ENCODE data around the gene ALOXE3. TPM values are rescaled to one million over a fixed set of nuclear protein-coding genes. Genes with fewer than 3 reads are reported as not detected.

The ALOXE3 gene
- total RNA-seq, 4 donors from 2014 or later, result not detected

DNA sequence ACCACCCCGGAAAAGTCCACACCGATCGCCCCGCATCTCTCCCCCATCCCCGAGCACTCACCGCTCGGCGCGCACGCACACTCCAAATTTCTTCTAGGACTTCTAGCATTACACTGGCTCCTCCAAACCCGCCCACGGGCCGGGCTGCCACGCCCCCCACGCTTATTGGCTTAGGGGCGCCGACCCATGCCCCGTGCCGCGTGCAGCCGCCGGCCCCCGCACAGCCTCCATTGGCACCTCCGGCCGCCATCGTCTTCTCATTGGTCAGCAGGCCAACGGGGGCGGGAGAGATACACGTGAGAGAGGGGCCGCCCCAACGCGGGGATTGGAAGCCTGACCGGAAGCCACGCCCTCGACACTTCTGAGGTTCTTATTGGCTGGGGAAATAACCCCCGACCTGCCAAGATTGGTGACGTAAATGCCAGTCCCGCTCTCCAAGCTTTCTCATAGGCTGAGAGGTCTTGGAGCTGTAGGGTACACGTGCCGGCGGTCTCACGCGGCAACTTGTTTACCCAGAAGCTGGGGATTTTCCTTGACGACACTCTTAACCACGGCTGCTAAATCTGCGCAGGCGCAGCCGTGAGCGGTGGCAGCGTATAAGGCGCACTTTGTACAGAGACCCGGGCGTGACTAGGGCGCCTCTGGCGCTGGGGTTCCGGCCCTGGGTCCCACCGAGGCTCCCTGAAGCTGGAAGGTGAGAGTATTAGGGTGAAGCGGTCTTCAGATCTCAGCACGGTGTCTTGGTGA lies 38.1 kb upstream of the ALOXE3 start:
- Histone ChIP-seq H3K4me3 (peak overlapping the region; percentile 72 to 93 (median 84)), H3K36me3 (peaks cover 9 to 28% (median 23%) of the 10 kb centered on the region in 4 donors), H3K4me1 (peaks cover 42 to 63% (median 63%) of the 10 kb centered on the region in 4 donors), H3K27ac (replicated peaks in 1 of 4) (peak overlapping the region; percentile 100), H3K27me3 (no peaks in the 10 kb centered on the region), H3K9me3 (no peaks in the 10 kb centered on the region)
- TF ChIP-seq, protein P1, sequence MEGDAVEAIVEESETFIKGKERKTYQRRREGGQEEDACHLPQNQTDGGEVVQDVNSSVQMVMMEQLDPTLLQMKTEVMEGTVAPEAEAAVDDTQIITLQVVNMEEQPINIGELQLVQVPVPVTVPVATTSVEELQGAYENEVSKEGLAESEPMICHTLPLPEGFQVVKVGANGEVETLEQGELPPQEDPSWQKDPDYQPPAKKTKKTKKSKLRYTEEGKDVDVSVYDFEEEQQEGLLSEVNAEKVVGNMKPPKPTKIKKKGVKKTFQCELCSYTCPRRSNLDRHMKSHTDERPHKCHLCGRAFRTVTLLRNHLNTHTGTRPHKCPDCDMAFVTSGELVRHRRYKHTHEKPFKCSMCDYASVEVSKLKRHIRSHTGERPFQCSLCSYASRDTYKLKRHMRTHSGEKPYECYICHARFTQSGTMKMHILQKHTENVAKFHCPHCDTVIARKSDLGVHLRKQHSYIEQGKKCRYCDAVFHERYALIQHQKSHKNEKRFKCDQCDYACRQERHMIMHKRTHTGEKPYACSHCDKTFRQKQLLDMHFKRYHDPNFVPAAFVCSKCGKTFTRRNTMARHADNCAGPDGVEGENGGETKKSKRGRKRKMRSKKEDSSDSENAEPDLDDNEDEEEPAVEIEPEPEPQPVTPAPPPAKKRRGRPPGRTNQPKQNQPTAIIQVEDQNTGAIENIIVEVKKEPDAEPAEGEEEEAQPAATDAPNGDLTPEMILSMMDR (IDR thresholded peaks at IDR 0.05), result no peak
- peak in 1 of 2 donors; percentile 100 for TF ChIP-seq POLR2AphosphoS5 (IDR thresholded peaks at IDR 0.05)
- TF ChIP-seq EP300 (IDR thresholded peaks at IDR 0.05), result peak; percentile 2
- peak; percentile 100 for TF ChIP-seq POLR2A (IDR thresholded peaks at IDR 0.05; ENCODE audit: low read depth)
- under 1% methylated on average over 58 of the region's 59 CpGs for WGBS
- intact Hi-C loops (cut with DNase I), result no loop called here
- peak; percentile 100 for DNase-seq (ENCODE audit: extremely low spot score)

- Histone ChIP-seq H3K4me3 (peak overlapping the region; percentile 72 to 93 (median 84)), H3K27ac (replicated peaks in 1 of 4) (peak overlapping the region; percentile 94 to 100 (median 100)), H3K36me3 (peaks cover 4 to 23% (median 18%) of the 10 kb centered on the region in 4 donors), H3K27me3 (no peaks in the 10 kb centered on the region), H3K9me3 (no peaks in the 10 kb centered on the region), H3K4me1 (peaks cover 37 to 60% (median 59%) of the 10 kb centered on the region in 4 donors)
- intact Hi-C loops (cut with DNase I), result no loop called here
- no peak for DNase-seq (ENCODE audit: extremely low spot score)
- 0% methylated on average over 11 of the region's 11 CpGs for WGBS
- TF ChIP-seq EP300 (IDR thresholded peaks at IDR 0.05), result no peak
- TF ChIP-seq POLR2A (IDR thresholded peaks at IDR 0.05; ENCODE audit: low read depth), result no peak
- TF ChIP-seq POLR2AphosphoS5 (IDR thresholded peaks at IDR 0.05), result no peak
- TF ChIP-seq, protein P1 (IDR thresholded peaks at IDR 0.05), result no peak
Measured at GRCh38 chr17:8155996-8156245, 37.6 kb upstream of the ALOXE3 start.

- WGBS, result 10% methylated on average over 13 of the region's 14 CpGs
- Histone ChIP-seq H3K36me3 (peaks cover 3 to 23% (median 18%) of the 10 kb centered on the region in 4 donors), H3K9me3 (no peaks in the 10 kb centered on the region), H3K27ac (replicated peaks in 1 of 4) (peak overlapping the region; percentile 94 to 100 (median 100)), H3K4me3 (peak overlapping the region; percentile 72 to 93 (median 84)), H3K4me1 (peaks cover 38 to 60% (median 59%) of the 10 kb centered on the region in 4 donors), H3K27me3 (no peaks in the 10 kb centered on the region)
- DNase-seq (ENCODE audit: extremely low spot score), result no peak
- TF ChIP-seq EP300 (IDR thresholded peaks at IDR 0.05), result no peak
- intact Hi-C loops (cut with DNase I), result no loop called here
Measured at GRCh38 chr17:8155231-8155995, 37.1 kb upstream of the ALOXE3 start.

DNA sequence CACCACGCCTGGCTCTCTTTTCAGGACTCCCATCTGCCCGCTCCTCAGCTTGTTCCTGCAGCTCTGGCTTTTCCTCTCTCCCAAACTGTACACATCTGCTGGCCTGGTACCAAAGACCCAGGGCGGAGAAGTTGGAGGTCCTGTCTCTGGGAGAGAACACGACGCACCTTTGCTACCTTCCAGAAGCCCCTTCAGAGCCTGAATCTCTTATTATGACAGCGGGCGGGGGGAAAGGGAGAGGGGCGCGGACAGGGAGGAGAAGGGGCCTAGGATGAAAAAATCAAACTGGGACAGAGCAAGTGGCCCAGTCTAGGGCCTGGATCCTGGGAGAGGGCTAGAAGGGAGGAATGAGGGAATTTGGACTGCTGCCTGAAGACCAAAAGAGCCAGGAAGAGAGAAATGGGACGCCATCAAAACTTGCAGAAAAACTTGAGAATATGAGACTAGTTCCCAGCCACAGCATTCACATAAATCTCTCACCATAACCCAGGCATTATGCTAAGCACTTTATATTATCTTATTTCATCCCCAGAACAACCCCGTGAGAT lies 36.4 kb upstream of the ALOXE3 start:
- Histone ChIP-seq H3K36me3 (peaks cover 10 to 25% (median 20%) of the 10 kb centered on the region in 4 donors), H3K4me3 (peak overlapping the region; percentile 72 to 93 (median 84)), H3K27ac (replicated peaks in 1 of 4) (peak overlapping the region; percentile 94 to 100 (median 100)), H3K9me3 (no peaks in the 10 kb centered on the region), H3K27me3 (no peaks in the 10 kb centered on the region), H3K4me1 (peaks cover 45 to 60% (median 59%) of the 10 kb centered on the region in 4 donors)
- WGBS, result 10% methylated on average over 11 of the region's 11 CpGs
- peak; percentile 34 for TF ChIP-seq POLR2A (IDR thresholded peaks at IDR 0.05; ENCODE audit: low read depth)
- TF ChIP-seq POLR2AphosphoS5 (IDR thresholded peaks at IDR 0.05), result no peak
- intact Hi-C loops (cut with DNase I), result loop anchor here (5.0 kb wide), 1 partner anchor 312 kb away; no protein-coding TSS in a partner anchor
- DNase-seq (ENCODE audit: extremely low spot score), result no peak

- Histone ChIP-seq H3K36me3 (peaks cover 16 to 25% (median 21%) of the 10 kb centered on the region in 4 donors), H3K27me3 (no peaks in the 10 kb centered on the region), H3K9me3 (no peaks in the 10 kb centered on the region), H3K27ac (replicated peaks in 1 of 4) (peak overlapping the region; percentile 94 to 100 (median 100)), H3K4me3 (peak overlapping the region; percentile 72 to 93 (median 84)), H3K4me1 (peaks cover 50 to 60% (median 59%) of the 10 kb centered on the region in 4 donors)
- TF ChIP-seq EP300 (IDR thresholded peaks at IDR 0.05), result peak; percentile 99
- TF ChIP-seq POLR2AphosphoS5 (IDR thresholded peaks at IDR 0.05), result peak in 1 of 2 donors; percentile 100
- TF ChIP-seq, protein P1 (IDR thresholded peaks at IDR 0.05), result no peak
- TF ChIP-seq POLR2A (IDR thresholded peaks at IDR 0.05; ENCODE audit: low read depth), result peak; percentile 75
- WGBS, result under 1% methylated on average over 8 of the region's 22 CpGs
- peak; percentile 100 for DNase-seq (ENCODE audit: extremely low spot score)
- intact Hi-C loops (cut with DNase I), result loop anchor here (5.0 kb wide), 1 partner anchor 312 kb away; no protein-coding TSS in a partner anchor
Measured at GRCh38 chr17:8153957-8154607, 35.8 kb upstream of the ALOXE3 start.
